ENCODE measurements around the gene MAP3K13.

The MAP3K13 gene

DNA sequence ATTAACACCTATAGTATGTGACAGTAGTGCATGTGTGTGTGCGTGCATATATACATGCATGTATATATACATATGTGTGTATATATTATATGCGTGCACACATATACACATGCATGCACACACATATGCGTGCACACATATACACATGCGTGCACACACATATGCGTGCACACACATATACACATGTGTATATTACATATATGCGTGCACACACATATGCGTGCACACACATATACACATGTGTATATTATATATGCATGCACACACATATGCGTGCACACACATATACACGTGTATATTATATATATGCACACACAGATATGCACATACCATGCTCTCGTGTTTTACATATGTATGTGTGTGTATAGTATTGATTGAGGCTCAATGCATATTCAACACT is 42.0 kb upstream of the MAP3K13 start:
- no peak for DNase-seq (ENCODE audit: low read depth in 2 of 2)
- no peak overlapping the region for H3K4me3 ChIP-seq (replicated peaks in 1 of 2; ENCODE audit: low read depth in 2 of 2, low read length in 2 of 2)
- no peak for TF ChIP-seq CTCF (IDR thresholded peaks at IDR 0.05; ENCODE audit: low read depth, low read length)

GRCh38 chr3:185322101-185322719 is 40.7 kb upstream of the MAP3K13 start:
- no peak for TF ChIP-seq CTCF (IDR thresholded peaks at IDR 0.05; ENCODE audit: low read depth, low read length)
- no peak for DNase-seq (ENCODE audit: low read depth in 2 of 2)
- no peak overlapping the region for H3K4me3 ChIP-seq (replicated peaks in 1 of 2; ENCODE audit: low read depth in 2 of 2, low read length in 2 of 2)

DNA sequence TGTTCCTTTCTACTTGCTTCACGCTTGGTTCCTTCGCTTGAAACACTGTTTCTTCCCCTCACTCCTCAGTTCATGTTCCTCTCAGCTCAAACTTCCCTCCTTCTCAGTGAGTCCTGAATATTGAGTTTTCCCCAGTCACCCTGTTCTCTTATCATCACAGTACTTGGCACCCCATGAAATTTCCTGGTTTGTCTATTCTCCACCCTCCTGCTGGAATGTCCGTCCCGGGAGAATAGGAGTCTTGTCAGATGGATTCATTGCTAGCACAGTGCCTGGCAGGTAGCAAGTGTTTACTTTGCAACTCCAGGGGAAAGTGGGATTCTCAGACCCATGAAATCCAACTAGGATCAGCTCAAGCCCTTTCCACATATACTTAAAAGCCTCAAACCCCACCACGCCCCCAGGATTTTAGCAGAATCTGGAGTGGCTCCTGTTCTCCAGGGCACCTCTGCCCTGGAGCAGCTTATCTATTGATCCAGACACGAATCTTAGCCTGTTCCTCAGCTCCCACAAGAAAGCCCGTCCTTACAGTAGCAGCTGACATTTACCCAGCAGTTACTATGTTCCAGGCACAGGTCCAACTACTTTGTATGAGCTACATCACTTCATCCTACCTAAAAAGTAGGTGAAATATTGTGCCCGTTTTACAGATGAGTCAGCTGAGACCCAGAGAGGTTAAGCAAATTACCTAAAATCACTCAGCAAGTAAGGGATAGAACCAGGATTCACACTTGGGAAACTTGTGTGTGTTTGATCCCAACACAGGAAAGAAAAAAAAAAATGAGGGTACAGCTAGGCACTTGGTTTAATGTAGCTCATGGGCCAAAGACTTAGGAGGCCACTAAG is 36.8 kb upstream of the MAP3K13 start:
- no peak for DNase-seq (ENCODE audit: low read depth in 2 of 2)
- TF ChIP-seq CTCF (IDR thresholded peaks at IDR 0.05; ENCODE audit: low read depth, low read length), result no peak
- no peak overlapping the region for H3K4me3 ChIP-seq (replicated peaks in 1 of 2; ENCODE audit: low read depth in 2 of 2, low read length in 2 of 2)

DNA sequence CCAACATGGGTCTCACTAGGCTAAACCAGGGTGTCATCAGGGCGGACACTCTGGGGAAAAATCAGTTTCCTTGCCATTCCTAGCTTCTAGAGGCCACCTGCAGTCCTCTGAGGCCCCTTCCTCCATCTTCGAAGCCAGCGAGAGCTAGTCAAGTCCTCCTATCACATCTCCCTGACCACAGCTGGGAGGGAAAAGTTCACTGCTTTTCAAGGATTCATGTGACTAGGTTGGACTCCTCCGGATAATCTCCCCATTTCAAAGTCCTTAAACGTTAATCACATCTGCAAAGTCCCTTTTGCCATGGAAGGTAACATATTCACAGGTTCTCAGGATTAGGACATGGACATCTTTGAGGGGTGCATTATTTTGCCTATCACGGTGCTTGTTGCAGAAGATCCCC is 35.9 kb upstream of the MAP3K13 start:
- no peak for TF ChIP-seq CTCF (IDR thresholded peaks at IDR 0.05; ENCODE audit: low read depth, low read length)
- no peak for DNase-seq (ENCODE audit: low read depth in 2 of 2)
- no peak overlapping the region for H3K4me3 ChIP-seq (replicated peaks in 1 of 2; ENCODE audit: low read depth in 2 of 2, low read length in 2 of 2)

DNA sequence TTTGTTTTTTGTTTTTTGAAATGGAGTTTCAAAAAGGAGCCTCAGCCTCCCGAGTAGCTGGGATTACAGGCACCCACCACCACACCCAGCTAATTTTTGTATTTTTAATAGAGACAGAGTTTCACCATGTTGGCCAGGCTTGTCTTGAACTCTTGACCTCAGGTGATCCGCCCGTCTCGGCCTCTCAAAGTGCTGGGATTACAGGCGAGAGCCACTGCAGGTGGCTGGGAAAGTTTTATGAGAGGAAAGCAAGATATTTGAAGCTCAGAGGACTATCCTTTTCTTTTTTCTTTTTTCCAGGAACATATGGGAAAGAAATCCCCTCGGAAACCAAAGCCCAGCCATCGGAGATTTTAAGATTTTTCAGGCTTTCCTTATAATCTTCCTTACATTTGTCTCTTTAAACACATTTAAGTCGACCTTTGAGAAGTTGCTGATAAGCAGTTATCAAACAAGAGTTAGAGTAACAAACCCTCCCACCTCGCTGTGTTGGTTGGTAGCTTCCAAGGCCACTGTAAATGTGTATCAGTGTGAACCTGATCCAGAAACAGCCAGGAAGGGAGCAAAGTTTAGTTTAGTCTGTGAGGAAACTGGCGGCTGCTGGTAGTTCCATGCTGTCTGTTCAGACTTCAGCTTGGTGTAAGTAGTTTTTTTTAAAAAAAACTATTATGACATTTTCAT is 34.5 kb upstream of the MAP3K13 start:
- no peak for TF ChIP-seq CTCF (IDR thresholded peaks at IDR 0.05; ENCODE audit: low read depth, low read length)
- no peak overlapping the region for H3K4me3 ChIP-seq (replicated peaks in 1 of 2; ENCODE audit: low read depth in 2 of 2, low read length in 2 of 2)
- DNase-seq (ENCODE audit: low read depth in 2 of 2), result no peak

DNA sequence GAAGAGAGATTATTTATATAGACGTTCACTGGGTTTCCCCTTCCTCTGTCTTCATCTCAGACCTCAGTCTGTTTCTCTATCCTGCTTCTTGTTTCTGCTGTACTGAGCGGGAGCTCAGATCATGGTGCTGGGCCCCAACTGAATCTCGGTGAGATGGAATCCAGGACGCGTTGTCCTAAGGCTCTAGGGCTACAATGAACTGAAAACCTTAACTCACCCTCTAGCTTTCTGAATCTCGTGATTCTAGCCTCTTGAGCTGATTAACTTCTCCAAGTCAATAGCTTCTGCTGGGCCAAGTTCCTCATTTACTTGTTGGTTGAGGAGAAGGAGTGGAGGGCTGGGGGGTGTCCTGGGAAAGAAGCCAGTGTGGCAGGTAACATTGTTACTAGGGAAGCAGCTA is 32.7 kb upstream of the MAP3K13 start:
- no peak for TF ChIP-seq CTCF (IDR thresholded peaks at IDR 0.05; ENCODE audit: low read depth, low read length)
- H3K4me3 ChIP-seq (replicated peaks in 1 of 2; ENCODE audit: low read depth in 2 of 2, low read length in 2 of 2), result no peak overlapping the region
- DNase-seq (ENCODE audit: low read depth in 2 of 2), result no peak
